Peyer's patch (tissue), 4 donors: Measurements from ENCODE around the gene IL6. TPM values are rescaled to one million over a fixed set of nuclear protein-coding genes. Genes with fewer than 3 reads are reported as not detected.
A peak's percentile ranks its signal among the peaks of the same experiment; 100 is the strongest.

Experiments
- DNase-seq, 3 donors: peaks; one replicate each; pipeline ENCODE4 v3.0.0-alpha.2; 2017 to 2019
- H3K27ac ChIP-seq, 4 donors: fragments of 200-600 bp; sonication (generic); one replicate each; pipeline ENCODE4 v1.5.1; 2016 to 2019
- H3K27me3 ChIP-seq, 2 donors: fragments of 200-600 bp; sonication (generic); one replicate each; pipeline ENCODE4 v1.5.1; 2019
- H3K36me3 ChIP-seq, 3 donors: fragments of 200-600 bp; sonication (generic); one replicate each; pipeline ENCODE4 v1.5.1; 2016 to 2019
- H3K4me1 ChIP-seq, 4 donors: fragments of 200-600 bp; sonication (generic); one replicate each; pipeline ENCODE4 v1.5.1; 2016 to 2019
- H3K4me3 ChIP-seq, 4 donors: fragments of 200-600 bp; sonication (generic); 1 replicate in 3 of 4; 2 replicates in 1 of 4; pipeline ENCODE4 v1.5.1; 2016 to 2019; ENCODE audit warnings: mild to moderate bottlenecking in 1 of 4
- H3K9me3 ChIP-seq, 4 donors: fragments of 200-600 bp; sonication (generic); one replicate each; pipeline ENCODE4 v1.5.1; 2016 to 2019; ENCODE audit warnings: mild to moderate bottlenecking in 1 of 4
- POLR2A ChIP-seq, 2 donors: fragments of 450-650 bp; IDR thresholded peaks; one replicate each; pipeline ENCODE4 v1.5.1; 2017; ENCODE audit warnings: antibody characterized with exemption in 2 of 2, mild to moderate bottlenecking in 2 of 2, moderate library complexity in 2 of 2
- total RNA-seq, 4 donors: library from RNA; depleted of rRNA; stranded (reverse); fragments of >200 nt; gene quantifications; one replicate each; pipeline ENCODE4 v1.1.0, GENCODE V29; 2016
- TF ChIP-seq, protein P1 (sequence below), 6 experiments: fragments of 450-650 bp in 4 of 6; fragments of 200-600 bp in 2 of 6; sonication (generic) in 1 of 6; IDR thresholded peaks; one replicate each; pipeline ENCODE4 v1.5.1; 2017 to 2019; ENCODE audit warnings: antibody characterized with exemption in 6 of 6, mild to moderate bottlenecking in 3 of 6, moderate library complexity in 1 of 6

IL6 gene
- total RNA-seq, 4 donors from 2014 or later = 0.94 to 5.0 TPM; not detected in 2

GRCh38 chr7:22696541-22697228, 30.3 kb upstream of the IL6 start:
- peaks cover 0 to 5% (median 0%) of the 10 kb centered on the region in 4 donors for H3K4me1 ChIP-seq
- no peaks in the 10 kb centered on the region for H3K36me3 ChIP-seq
- no peak overlapping the region for H3K4me3 ChIP-seq
- H3K27ac ChIP-seq = peak overlapping the region in 1 of 4 donors; percentile 50
- DNase-seq = no peak
- no peaks in the 10 kb centered on the region for H3K27me3 ChIP-seq
- no peaks in the 10 kb centered on the region for H3K9me3 ChIP-seq
- TF ChIP-seq, protein P1, sequence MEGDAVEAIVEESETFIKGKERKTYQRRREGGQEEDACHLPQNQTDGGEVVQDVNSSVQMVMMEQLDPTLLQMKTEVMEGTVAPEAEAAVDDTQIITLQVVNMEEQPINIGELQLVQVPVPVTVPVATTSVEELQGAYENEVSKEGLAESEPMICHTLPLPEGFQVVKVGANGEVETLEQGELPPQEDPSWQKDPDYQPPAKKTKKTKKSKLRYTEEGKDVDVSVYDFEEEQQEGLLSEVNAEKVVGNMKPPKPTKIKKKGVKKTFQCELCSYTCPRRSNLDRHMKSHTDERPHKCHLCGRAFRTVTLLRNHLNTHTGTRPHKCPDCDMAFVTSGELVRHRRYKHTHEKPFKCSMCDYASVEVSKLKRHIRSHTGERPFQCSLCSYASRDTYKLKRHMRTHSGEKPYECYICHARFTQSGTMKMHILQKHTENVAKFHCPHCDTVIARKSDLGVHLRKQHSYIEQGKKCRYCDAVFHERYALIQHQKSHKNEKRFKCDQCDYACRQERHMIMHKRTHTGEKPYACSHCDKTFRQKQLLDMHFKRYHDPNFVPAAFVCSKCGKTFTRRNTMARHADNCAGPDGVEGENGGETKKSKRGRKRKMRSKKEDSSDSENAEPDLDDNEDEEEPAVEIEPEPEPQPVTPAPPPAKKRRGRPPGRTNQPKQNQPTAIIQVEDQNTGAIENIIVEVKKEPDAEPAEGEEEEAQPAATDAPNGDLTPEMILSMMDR (IDR thresholded peaks at IDR 0.05) = no peak
- TF ChIP-seq POLR2A (IDR thresholded peaks at IDR 0.05) = no peak

DNA sequence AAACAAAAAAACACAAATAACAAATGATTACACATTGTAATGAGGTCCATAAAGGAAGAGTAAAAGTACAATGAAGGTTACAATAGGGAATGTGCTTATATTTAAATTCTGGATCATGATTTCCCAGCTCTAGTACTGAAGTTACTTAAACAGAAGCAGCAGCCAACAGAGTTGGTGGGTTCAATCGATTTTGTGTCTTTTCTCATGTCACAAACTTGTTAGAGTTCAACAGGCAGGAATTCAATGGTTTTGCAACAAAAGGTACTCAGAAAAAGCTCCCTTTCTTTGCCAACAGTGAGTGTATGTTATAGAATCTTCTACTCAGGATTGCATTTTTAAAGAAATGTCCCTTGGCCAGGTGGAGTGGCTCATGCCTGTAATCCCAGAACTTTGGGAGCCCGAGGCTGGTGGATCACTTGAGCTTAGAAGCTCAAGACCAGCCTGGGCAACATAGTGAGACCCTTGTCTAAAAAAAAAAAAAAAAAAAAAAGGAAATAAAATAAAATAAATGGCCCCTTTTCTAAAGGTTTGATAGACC, 29.6 kb upstream of the IL6 start:
- Histone ChIP-seq H3K36me3 (no peaks in the 10 kb centered on the region), H3K27ac (peak overlapping the region in 1 of 4 donors; percentile 12), H3K4me3 (no peak overlapping the region), H3K27me3 (no peaks in the 10 kb centered on the region), H3K9me3 (no peaks in the 10 kb centered on the region), H3K4me1 (peaks cover 0 to 5% (median 0%) of the 10 kb centered on the region in 4 donors)
- no peak for DNase-seq
- TF ChIP-seq, protein P1 (IDR thresholded peaks at IDR 0.05) = no peak
- no peak for TF ChIP-seq POLR2A (IDR thresholded peaks at IDR 0.05)

- H3K27me3 ChIP-seq = no peaks in the 10 kb centered on the region
- H3K4me1 ChIP-seq = peaks cover 0 to 5% (median 0%) of the 10 kb centered on the region in 4 donors
- TF ChIP-seq, protein P1 (IDR thresholded peaks at IDR 0.05) = no peak
- H3K27ac ChIP-seq = peak overlapping the region in 1 of 4 donors; percentile 44
- H3K4me3 ChIP-seq = no peak overlapping the region
- H3K36me3 ChIP-seq = no peaks in the 10 kb centered on the region
- DNase-seq = peak in 1 of 3 donors; percentile 49
- no peaks in the 10 kb centered on the region for H3K9me3 ChIP-seq
These were observed 29.0 kb upstream of the IL6 start for GRCh38 chr7:22697876-22698606.

GRCh38 chr7:22698767-22699166, 28.2 kb upstream of the IL6 start:
- no peak for DNase-seq
- no peak for TF ChIP-seq POLR2A (IDR thresholded peaks at IDR 0.05)
- TF ChIP-seq, protein P1 (IDR thresholded peaks at IDR 0.05) = no peak
- H3K27me3 ChIP-seq = no peaks in the 10 kb centered on the region

DNA sequence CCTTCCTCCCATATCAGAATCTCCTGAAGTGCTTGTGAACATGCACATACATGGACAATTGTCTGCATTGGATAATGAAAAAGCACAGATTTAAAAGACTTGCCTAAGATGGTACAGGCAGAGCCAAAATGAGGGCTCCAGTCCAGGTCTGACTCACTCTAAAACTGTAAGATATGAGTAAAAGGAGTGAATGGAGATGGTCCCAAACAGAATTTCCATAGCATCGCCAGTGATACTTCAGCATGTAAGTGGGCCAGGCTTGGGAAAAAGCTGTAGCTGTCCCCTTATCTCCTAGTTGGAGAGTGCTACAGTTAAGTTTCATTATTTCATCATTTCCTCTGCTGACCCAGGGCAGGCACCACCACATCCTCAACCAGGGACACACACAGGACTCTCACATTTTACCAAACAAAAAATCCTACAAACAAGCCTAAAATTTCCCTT, 26.4 kb upstream of the IL6 start:
- H3K4me3 ChIP-seq = no peak overlapping the region
- no peaks in the 10 kb centered on the region for H3K4me1 ChIP-seq
- H3K36me3 ChIP-seq = no peaks in the 10 kb centered on the region
- TF ChIP-seq, protein P1 (IDR thresholded peaks at IDR 0.05) = no peak
- TF ChIP-seq POLR2A (IDR thresholded peaks at IDR 0.05) = no peak
- no peak for DNase-seq
- H3K27ac ChIP-seq = no peak overlapping the region
- H3K9me3 ChIP-seq = no peaks in the 10 kb centered on the region
- no peaks in the 10 kb centered on the region for H3K27me3 ChIP-seq

More at GRCh38 chr7:22698767-22699166, 28.2 kb upstream of the IL6 start:
- Histone ChIP-seq H3K4me1 (peaks cover 0 to 5% (median 0%) of the 10 kb centered on the region in 4 donors), H3K27ac (peak overlapping the region in 1 of 4 donors; percentile 44), H3K9me3 (no peaks in the 10 kb centered on the region), H3K36me3 (no peaks in the 10 kb centered on the region), H3K4me3 (no peak overlapping the region)
